ENCODE results near the gene NOL8.

NOL8 gene

GRCh38 chr9:92350740-92351133 lies 25.6 kb upstream of the NOL8 start:
- no peaks in the 10 kb centered on the region for H3K27me3 ChIP-seq (replicated peaks; ENCODE audit: insufficient read depth, low read length)
- H3K27ac ChIP-seq (ENCODE audit: low read length) = no peak overlapping the region
- no peaks in the 10 kb centered on the region for H3F3A ChIP-seq (ENCODE audit: insufficient read depth, low read length)
- H3K9me2 ChIP-seq (replicated peaks; ENCODE audit: insufficient read depth, low read length) = no peaks in the 10 kb centered on the region
- DNase-seq = no peak
- H2AFZ ChIP-seq (ENCODE audit: low read length) = no peak overlapping the region
- H3K9ac ChIP-seq (ENCODE audit: low read length) = no peak overlapping the region
- no peaks in the 10 kb centered on the region for H3K79me2 ChIP-seq (ENCODE audit: low read length)
- TF ChIP-seq CTCF (IDR thresholded peaks at IDR 0.05; ENCODE audit: low read length) = no peak
- no peak for TF ChIP-seq EZH2phosphoT487 (IDR thresholded peaks at IDR 0.05; ENCODE audit: low read length)
- TF ChIP-seq EZH2 (optimal IDR thresholded peaks at IDR 0.05; ENCODE audit: low read depth, low read length) = no peak
- no peaks in the 10 kb centered on the region for H3K4me1 ChIP-seq (ENCODE audit: low read length)
- H4K20me1 ChIP-seq (ENCODE audit: insufficient read depth, low read length) = no peaks in the 10 kb centered on the region
- no peak overlapping the region for H3K4me3 ChIP-seq (ENCODE audit: low read length)
- H3K9me3 ChIP-seq (replicated peaks; ENCODE audit: insufficient read depth, low read length) = no peaks in the 10 kb centered on the region
- H3K36me3 ChIP-seq (replicated peaks; ENCODE audit: insufficient read depth, low read length) = no peaks in the 10 kb centered on the region
- no peak overlapping the region for H3K4me2 ChIP-seq (ENCODE audit: low read depth, low read length)

- DNase-seq = no peak
- no peak overlapping the region for H3K27ac ChIP-seq (ENCODE audit: low read length)
Measured at GRCh38 chr9:92349771-92350739, 24.9 kb upstream of the NOL8 start.

GRCh38 chr9:92345582-92345981 lies 20.4 kb upstream of the NOL8 start:
- Histone ChIP-seq H3K4me1 (ENCODE audit: low read length) (no peaks in the 10 kb centered on the region), H3K9me2 (replicated peaks; ENCODE audit: insufficient read depth, low read length) (no peaks in the 10 kb centered on the region), H3K27ac (ENCODE audit: low read length) (no peak overlapping the region), H3K36me3 (replicated peaks; ENCODE audit: insufficient read depth, low read length) (no peaks in the 10 kb centered on the region), H3K27me3 (replicated peaks; ENCODE audit: insufficient read depth, low read length) (no peaks in the 10 kb centered on the region), H3K9me3 (replicated peaks; ENCODE audit: insufficient read depth, low read length) (no peaks in the 10 kb centered on the region), H3K9ac (ENCODE audit: low read length) (no peak overlapping the region), H3K79me2 (ENCODE audit: low read length) (no peaks in the 10 kb centered on the region), H2AFZ (ENCODE audit: low read length) (no peak overlapping the region), H3F3A (ENCODE audit: insufficient read depth, low read length) (no peaks in the 10 kb centered on the region), H4K20me1 (ENCODE audit: insufficient read depth, low read length) (no peaks in the 10 kb centered on the region), H3K4me3 (ENCODE audit: low read length) (no peak overlapping the region), H3K4me2 (ENCODE audit: low read depth, low read length) (no peak overlapping the region)
- DNase-seq = no peak
- TF ChIP-seq EZH2phosphoT487 (IDR thresholded peaks at IDR 0.05; ENCODE audit: low read length) = no peak
- no peak for TF ChIP-seq CTCF (IDR thresholded peaks at IDR 0.05; ENCODE audit: low read length)
- no peak for TF ChIP-seq EZH2 (optimal IDR thresholded peaks at IDR 0.05; ENCODE audit: low read depth, low read length)

More at GRCh38 chr9:92349771-92350739, 24.9 kb upstream of the NOL8 start:
- Histone ChIP-seq H3F3A (ENCODE audit: insufficient read depth, low read length) (no peaks in the 10 kb centered on the region), H3K4me2 (ENCODE audit: low read depth, low read length) (no peak overlapping the region), H3K27me3 (replicated peaks; ENCODE audit: insufficient read depth, low read length) (no peaks in the 10 kb centered on the region), H3K36me3 (replicated peaks; ENCODE audit: insufficient read depth, low read length) (no peaks in the 10 kb centered on the region), H3K4me3 (ENCODE audit: low read length) (no peak overlapping the region), H4K20me1 (ENCODE audit: insufficient read depth, low read length) (no peaks in the 10 kb centered on the region), H3K9me2 (replicated peaks; ENCODE audit: insufficient read depth, low read length) (no peaks in the 10 kb centered on the region), H3K9ac (ENCODE audit: low read length) (no peak overlapping the region), H3K9me3 (replicated peaks; ENCODE audit: insufficient read depth, low read length) (no peaks in the 10 kb centered on the region), H2AFZ (ENCODE audit: low read length) (no peak overlapping the region), H3K4me1 (ENCODE audit: low read length) (no peaks in the 10 kb centered on the region), H3K79me2 (ENCODE audit: low read length) (no peaks in the 10 kb centered on the region)
- no peak for TF ChIP-seq EZH2 (optimal IDR thresholded peaks at IDR 0.05; ENCODE audit: low read depth, low read length)
- no peak for TF ChIP-seq CTCF (IDR thresholded peaks at IDR 0.05; ENCODE audit: low read length)
- no peak for TF ChIP-seq EZH2phosphoT487 (IDR thresholded peaks at IDR 0.05; ENCODE audit: low read length)
